Stimulated activated CD8-positive, alpha-beta memory T cell treated with anti-CD3 and anti-CD28 coated beads, Interleukin-15, amount 100 ng/mL, for 24 hours (primary cell): ENCODE data around the gene MYH4.

ENCODE experiments used
- DNase-seq: peaks from one replicate; pipeline ENCODE4 v3.0.0-alpha.2; 2020; ENCODE audit warnings: low read depth

The MYH4 gene

GRCh38 chr17:10421211-10421610 is 48.1 kb downstream of the MYH4 start:
- DNase-seq = no peak

DNA sequence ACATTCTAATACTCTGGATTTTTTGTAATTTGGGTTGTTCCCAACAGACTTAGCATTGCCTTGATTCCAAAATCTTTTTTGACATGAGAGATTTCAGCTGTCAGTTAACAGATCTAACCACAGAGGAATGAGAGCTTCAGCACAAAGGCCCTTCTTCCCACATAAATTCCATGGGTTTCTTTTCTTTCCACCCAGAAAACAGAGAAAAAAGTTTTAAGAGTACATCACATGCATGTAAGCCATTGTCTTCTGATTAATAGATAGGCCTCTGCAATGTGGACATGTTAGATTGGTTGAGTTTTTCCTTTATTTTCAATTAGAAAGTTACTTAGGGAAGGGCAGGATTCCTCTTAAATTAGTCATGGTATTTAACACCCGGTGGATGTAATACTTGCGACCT is 48.5 kb downstream of the MYH4 start:
- DNase-seq = no peak

GRCh38 chr17:10417431-10417830 is 51.9 kb downstream of the MYH4 start:
- DNase-seq = no peak

GRCh38 chr17:10415161-10415560 is 54.2 kb downstream of the MYH4 start:
- DNase-seq = no peak

GRCh38 chr17:10403589-10403988 is 65.8 kb downstream of the MYH4 start:
- no peak for DNase-seq

DNA sequence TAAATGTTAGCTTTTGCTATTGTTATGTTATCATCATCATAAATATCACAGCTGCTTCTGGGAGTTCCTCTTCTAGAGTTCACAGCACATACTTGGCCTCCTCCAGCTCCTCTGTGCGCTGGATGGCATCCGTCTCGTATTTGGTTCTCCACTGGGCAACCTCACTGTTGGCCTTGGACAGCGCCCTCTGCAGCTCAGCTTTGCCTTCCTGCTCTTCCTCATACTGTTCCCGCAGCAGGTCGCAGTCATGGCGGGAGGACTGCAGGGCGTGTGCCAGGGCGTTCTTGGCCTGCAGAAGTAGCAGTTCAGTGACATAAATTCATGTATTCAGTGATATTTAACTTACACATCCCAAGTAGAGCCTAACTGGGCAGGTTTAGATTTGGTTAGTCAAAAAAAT is 71.0 kb downstream of the MYH4 start:
- no peak for DNase-seq

DNA sequence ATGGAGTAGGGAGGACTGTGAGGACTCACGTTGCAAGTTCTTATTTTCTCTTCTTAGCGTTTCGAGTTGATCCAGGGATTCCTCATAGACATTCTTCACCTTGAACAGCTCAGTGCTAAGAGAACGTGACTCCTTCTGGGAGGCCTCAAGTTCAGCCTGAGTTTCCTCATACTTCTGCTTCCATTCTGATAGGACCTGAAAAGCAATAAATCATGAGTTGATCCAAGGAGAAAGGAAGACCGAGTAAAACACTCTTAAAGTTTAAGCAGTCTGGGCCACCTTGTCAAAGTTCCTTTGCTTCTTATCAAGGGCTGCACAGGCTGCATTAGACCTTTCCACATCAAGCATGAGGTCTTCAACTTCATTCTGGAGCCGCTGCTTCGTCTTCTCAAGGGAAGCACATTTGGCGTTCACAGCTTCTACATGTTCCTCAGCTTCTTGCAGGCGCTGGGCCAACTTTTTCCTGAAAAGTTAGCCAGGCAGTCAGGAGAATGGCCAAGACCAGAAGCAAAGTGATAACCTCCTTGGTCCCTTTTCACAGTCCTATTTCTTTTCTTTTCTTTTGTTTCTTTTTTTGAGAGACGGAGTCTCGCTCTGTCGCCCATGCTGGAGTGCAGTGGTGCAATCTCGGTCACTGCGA is 72.7 kb downstream of the MYH4 start:
- no peak for DNase-seq

GRCh38 chr17:10394201-10394887 is 75.0 kb downstream of the MYH4 start:
- DNase-seq = no peak
